Cardiac muscle cell (in vitro differentiated cells and primary cell): ENCODE data around the gene STYXL2. TPM values are rescaled to one million over a fixed set of nuclear protein-coding genes. Genes with fewer than 3 reads are reported as not detected.

ENCODE experiments used
- DNase-seq, 2 donors: peaks; one replicate each; pipeline versions ENCODE4 v3.0.0 to v3.0.0-alpha.2; 2010 to 2017; ENCODE audit warnings: low read depth in 1 of 2, low spot score in 1 of 2
- H3K27ac ChIP-seq: fragments of 200-600 bp; sonication (generic); 2 replicates; pipeline ENCODE4 v1.5.1; 2016
- H3K27me3 ChIP-seq: fragments of 200-600 bp; sonication (generic); 2 replicates; pipeline ENCODE4 v1.6.0; 2016; ENCODE audit warnings: control low read depth
- H3K36me3 ChIP-seq: fragments of 200-600 bp; sonication (generic); 2 replicates; pipeline ENCODE4 v1.5.1; 2016; ENCODE audit warnings: control low read depth
- H3K4me1 ChIP-seq: fragments of 200-600 bp; sonication (generic); 2 replicates; pipeline ENCODE4 v1.8.1; 2017; ENCODE audit warnings: low read depth, mild to moderate bottlenecking, mixed run types
- H3K4me3 ChIP-seq: fragments of 200-600 bp; sonication (generic); 2 replicates; pipeline ENCODE4 v1.5.1; 2016; ENCODE audit warnings: mild to moderate bottlenecking
- H3K9me3 ChIP-seq: fragments of 200-600 bp; sonication (generic); 2 replicates; pipeline ENCODE4 v1.5.1; 2017; ENCODE audit warnings: low read depth, mild to moderate bottlenecking, control low read depth
- polyA plus RNA-seq: library from polyadenylated mRNA; unstranded; fragments of >200 nt; fragmentation: Nextera tagmentation; extraction: Ambion mirVana; gene quantifications from 2 replicates; pipeline ENCODE4 v1.2.1, GENCODE V29; 2016
- total RNA-seq: library from RNA; depleted of rRNA; stranded (reverse); fragments of >200 nt; gene quantifications from 2 replicates; pipeline ENCODE4 v1.2.3, GENCODE V29; 2016
- TF ChIP-seq, protein P1 (sequence below): IDR thresholded peaks from 2 replicates; pipeline ENCODE4 v1.5.1; 2012; ENCODE audit warnings: low read depth, mild to moderate bottlenecking, low read length

STYXL2 gene
- total and polyA plus RNA-seq, 2 experiments from 2014 or later: 43.0 to 52.1 TPM

DNA sequence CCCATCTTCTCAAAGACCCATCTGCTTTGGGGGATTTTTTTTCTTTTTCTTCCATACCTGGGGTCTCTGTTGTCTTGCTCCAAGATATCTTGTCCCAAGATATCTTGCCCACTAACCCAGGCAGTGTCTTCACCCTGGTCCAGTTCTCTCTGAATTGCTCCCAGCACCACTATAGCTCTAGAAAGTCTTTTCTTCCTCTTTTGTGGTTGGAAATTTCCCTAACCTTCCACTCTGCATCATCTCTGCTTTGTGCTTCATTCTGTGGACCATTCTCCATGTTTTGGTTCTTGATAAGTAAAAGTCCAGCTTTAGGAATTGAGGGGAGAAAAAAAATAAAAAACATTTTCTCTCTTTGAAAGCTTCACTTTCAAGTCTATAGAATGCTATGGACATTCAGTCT, 20.9 kb downstream of the STYXL2 start:
- no peak for DNase-seq
- no peaks in the 10 kb centered on the region for H3K27me3 ChIP-seq
- TF ChIP-seq, protein P1, sequence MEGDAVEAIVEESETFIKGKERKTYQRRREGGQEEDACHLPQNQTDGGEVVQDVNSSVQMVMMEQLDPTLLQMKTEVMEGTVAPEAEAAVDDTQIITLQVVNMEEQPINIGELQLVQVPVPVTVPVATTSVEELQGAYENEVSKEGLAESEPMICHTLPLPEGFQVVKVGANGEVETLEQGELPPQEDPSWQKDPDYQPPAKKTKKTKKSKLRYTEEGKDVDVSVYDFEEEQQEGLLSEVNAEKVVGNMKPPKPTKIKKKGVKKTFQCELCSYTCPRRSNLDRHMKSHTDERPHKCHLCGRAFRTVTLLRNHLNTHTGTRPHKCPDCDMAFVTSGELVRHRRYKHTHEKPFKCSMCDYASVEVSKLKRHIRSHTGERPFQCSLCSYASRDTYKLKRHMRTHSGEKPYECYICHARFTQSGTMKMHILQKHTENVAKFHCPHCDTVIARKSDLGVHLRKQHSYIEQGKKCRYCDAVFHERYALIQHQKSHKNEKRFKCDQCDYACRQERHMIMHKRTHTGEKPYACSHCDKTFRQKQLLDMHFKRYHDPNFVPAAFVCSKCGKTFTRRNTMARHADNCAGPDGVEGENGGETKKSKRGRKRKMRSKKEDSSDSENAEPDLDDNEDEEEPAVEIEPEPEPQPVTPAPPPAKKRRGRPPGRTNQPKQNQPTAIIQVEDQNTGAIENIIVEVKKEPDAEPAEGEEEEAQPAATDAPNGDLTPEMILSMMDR: no peak
- H3K27ac ChIP-seq: no peak overlapping the region
- peaks cover 14% of the 10 kb centered on the region for H3K36me3 ChIP-seq
- no peaks in the 10 kb centered on the region for H3K9me3 ChIP-seq
- no peak overlapping the region for H3K4me3 ChIP-seq
- peaks cover 12% of the 10 kb centered on the region for H3K4me1 ChIP-seq

DNA sequence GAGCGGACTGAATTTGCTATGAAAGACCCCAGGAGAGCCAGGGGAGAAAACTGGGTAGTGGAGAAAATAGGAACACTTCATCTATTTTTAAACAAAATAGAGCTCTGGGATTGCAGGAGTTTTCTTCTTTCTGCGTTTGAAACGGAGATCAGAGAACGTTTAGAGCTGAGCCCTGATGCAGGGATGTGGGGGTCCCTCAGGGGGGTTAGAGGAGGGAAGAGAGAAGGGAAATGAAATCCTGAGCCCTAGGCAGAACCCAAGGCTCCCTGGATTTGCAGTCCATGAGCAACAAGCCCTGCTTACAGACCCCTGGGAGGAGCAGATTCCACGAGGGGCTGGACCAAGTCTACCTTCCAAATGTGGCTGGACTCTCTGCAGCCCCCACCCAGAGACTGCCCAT, 21.8 kb downstream of the STYXL2 start:
- no peak for DNase-seq
- Histone ChIP-seq H3K27me3 (no peaks in the 10 kb centered on the region), H3K27ac (peak overlapping the region; percentile 32), H3K4me3 (no peak overlapping the region), H3K9me3 (no peaks in the 10 kb centered on the region), H3K36me3 (peaks cover 18% of the 10 kb centered on the region), H3K4me1 (peaks cover 12% of the 10 kb centered on the region)
- TF ChIP-seq, protein P1: no peak

- Histone ChIP-seq H3K4me3 (no peak overlapping the region), H3K9me3 (no peaks in the 10 kb centered on the region), H3K27ac (no peak overlapping the region), H3K36me3 (peaks cover 21% of the 10 kb centered on the region), H3K27me3 (no peaks in the 10 kb centered on the region), H3K4me1 (peaks cover 12% of the 10 kb centered on the region)
- TF ChIP-seq, protein P1: no peak
- no peak for DNase-seq
Observed at GRCh38 chr1:167116174-167116573, 22.3 kb downstream of the STYXL2 start.

DNA sequence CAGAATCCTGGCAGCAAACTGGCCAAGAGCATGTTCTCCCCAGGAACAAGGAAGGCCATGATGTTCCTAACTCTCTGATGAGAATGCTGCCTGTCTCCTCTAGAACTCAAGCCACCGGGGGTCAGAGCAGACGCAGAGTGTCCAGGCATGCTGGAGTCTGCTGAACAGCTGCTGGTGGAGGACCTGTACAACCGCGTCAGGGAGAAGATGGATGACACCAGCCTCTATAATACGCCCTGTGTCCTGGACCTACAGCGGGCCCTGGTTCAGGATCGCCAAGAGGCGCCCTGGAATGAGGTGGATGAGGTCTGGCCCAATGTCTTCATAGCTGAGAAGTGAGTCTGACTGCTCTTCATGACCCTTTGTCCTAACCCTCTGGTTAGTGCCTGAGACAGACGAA, 23.4 kb downstream of the STYXL2 start:
- Histone ChIP-seq H3K27me3 (no peaks in the 10 kb centered on the region), H3K9me3 (no peaks in the 10 kb centered on the region), H3K4me1 (peaks cover 12% of the 10 kb centered on the region), H3K4me3 (no peak overlapping the region), H3K27ac (no peak overlapping the region), H3K36me3 (peaks cover 21% of the 10 kb centered on the region)
- no peak for DNase-seq
- TF ChIP-seq, protein P1: no peak

DNA sequence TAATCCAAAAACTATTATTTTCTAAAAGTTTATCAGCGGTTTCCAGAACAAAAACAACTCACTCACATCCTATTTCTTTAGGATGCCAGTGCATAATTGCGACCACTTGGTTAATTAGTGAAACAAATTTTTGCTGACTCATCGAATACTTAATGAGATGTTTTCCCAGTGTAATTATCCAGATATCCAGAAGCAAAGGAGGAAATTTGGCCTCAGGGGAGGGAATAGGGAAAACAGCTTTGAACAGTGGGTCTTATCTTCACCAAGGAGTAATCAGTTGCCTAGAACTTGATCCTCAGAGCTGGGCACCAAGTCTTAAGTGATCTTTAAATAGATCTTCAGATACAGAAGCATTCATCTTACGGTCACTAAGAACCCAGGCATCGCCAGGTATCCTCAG, 24.3 kb downstream of the STYXL2 start:
- Histone ChIP-seq H3K9me3 (no peaks in the 10 kb centered on the region), H3K27me3 (no peaks in the 10 kb centered on the region), H3K4me1 (peaks cover 12% of the 10 kb centered on the region), H3K27ac (peak overlapping the region; percentile 8), H3K36me3 (peaks cover 27% of the 10 kb centered on the region), H3K4me3 (no peak overlapping the region)
- TF ChIP-seq, protein P1: no peak
- no peak for DNase-seq

GRCh38 chr1:167119696-167120095, 25.8 kb downstream of the STYXL2 start:
- Histone ChIP-seq H3K4me3 (no peak overlapping the region), H3K36me3 (peaks cover 31% of the 10 kb centered on the region), H3K27ac (no peak overlapping the region), H3K9me3 (no peaks in the 10 kb centered on the region), H3K4me1 (peaks cover 12% of the 10 kb centered on the region), H3K27me3 (no peaks in the 10 kb centered on the region)
- TF ChIP-seq, protein P1: no peak
- no peak for DNase-seq
